Effector memory CD4-positive, alpha-beta T cell (primary cell): ENCODE data around the gene SLC3A2.
"Not testable (repeated sequence)": the region's sequence is repeated elsewhere in the genome, so short reads cannot be mapped to it uniquely, and the experiment has no call there.

ENCODE experiments used
- DNase-seq, 3 donors: peaks; one replicate each; pipeline ENCODE4 v3.0.0-alpha.2; 2020
- H3K27ac ChIP-seq: 2 replicates; pipeline ENCODE4 v1.7.0; 2013; ENCODE audit warnings: mild to moderate bottlenecking, low read length, moderate library complexity; ENCODE audit not compliant: insufficient read depth, poor library complexity, severe bottlenecking
- H3K27me3 ChIP-seq: replicated peaks from 2 replicates; pipeline ENCODE4 v1.7.0; 2013; ENCODE audit warnings: mild to moderate bottlenecking, low read length; ENCODE audit not compliant: insufficient read depth, control insufficient read depth, poor library complexity, severe bottlenecking
- H3K36me3 ChIP-seq: 2 replicates; pipeline ENCODE4 v1.7.0; 2013; ENCODE audit warnings: mild to moderate bottlenecking, low read length, moderate library complexity; ENCODE audit not compliant: control insufficient read depth, insufficient read depth
- H3K4me1 ChIP-seq: 2 replicates; pipeline ENCODE4 v1.7.0; 2013; ENCODE audit warnings: low read length, mild to moderate bottlenecking; ENCODE audit not compliant: control insufficient read depth, insufficient read depth, poor library complexity, severe bottlenecking
- H3K4me3 ChIP-seq: 2 replicates; pipeline ENCODE4 v1.7.0; 2013; ENCODE audit warnings: low read length, low read depth, mild to moderate bottlenecking; ENCODE audit not compliant: insufficient read depth, poor library complexity, severe bottlenecking
- H3K9me3 ChIP-seq: 2 replicates; pipeline ENCODE4 v1.7.0; 2013; ENCODE audit warnings: mild to moderate bottlenecking, low read length, moderate library complexity; ENCODE audit not compliant: control insufficient read depth
- total RNA-seq, 3 donors: gene quantifications; one replicate each; lab custom pipeline; 2026; lab: John Stamatoyannopoulos, UW

The SLC3A2 gene
- 186 to 307 (median 290) reads per million in 3 donors for total RNA-seq

DNA sequence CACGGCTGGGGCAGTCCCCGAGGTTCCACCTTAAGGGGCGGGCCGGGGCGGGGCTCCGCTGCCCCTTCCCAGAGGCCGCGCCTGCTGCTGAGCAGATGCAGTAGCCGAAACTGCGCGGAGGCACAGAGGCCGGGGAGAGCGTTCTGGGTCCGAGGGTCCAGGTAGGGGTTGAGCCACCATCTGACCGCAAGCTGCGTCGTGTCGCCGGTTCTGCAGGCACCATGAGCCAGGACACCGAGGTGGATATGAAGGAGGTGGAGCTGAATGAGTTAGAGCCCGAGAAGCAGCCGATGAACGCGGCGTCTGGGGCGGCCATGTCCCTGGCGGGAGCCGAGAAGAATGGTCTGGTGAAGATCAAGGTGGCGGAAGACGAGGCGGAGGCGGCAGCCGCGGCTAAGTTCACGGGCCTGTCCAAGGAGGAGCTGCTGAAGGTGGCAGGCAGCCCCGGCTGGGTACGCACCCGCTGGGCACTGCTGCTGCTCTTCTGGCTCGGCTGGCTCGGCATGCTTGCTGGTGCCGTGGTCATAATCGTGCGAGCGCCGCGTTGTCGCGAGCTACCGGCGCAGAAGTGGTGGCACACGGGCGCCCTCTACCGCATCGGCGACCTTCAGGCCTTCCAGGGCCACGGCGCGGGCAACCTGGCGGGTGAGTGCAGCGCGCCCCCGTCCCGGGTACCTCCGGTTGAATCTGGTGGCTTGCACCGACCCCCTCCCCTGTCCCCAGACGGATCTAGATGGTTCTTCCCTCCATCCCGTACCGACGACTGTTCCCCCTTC lies at the start of gene SLC3A2:
Gene SLC3A2, plus strand, starts transcription at position 94 of the 776 bp plus-strand sequence. Its CDS starts 128 bp downstream, at position 222.
- H3K36me3 ChIP-seq: peaks cover 32% of the 10 kb centered on the region
- peaks cover 29% of the 10 kb centered on the region for H3K4me1 ChIP-seq
- peak within 1 kb of the TSS; percentile 96 for H3K27ac ChIP-seq

GRCh38 chr11:62830904-62831519 lies 49.7 kb upstream of the SLC3A2 start:
- Histone ChIP-seq H3K27me3 (no peaks in the 10 kb centered on the region), H3K27ac (peak overlapping the region; percentile 97), H3K9me3 (no peaks in the 10 kb centered on the region), H3K4me1 (peaks cover 17% of the 10 kb centered on the region), H3K36me3 (peaks cover 36% of the 10 kb centered on the region), H3K4me3 (peak overlapping the region; percentile 88)
- DNase-seq: no peak

More for the DNA sequence above, at the start of gene SLC3A2:
- Histone ChIP-seq H3K27me3 (no peaks in the 10 kb centered on the region), H3K9me3 (no peaks in the 10 kb centered on the region), H3K4me3 (peak within 1 kb of the TSS; percentile 99)
- peak; percentile 77 to 79 (median 77) for DNase-seq

- peak within 1 kb of the TSS; percentile 88 for H3K4me3 ChIP-seq
- peaks cover 37% of the 10 kb centered on the region for H3K36me3 ChIP-seq
- H3K27ac ChIP-seq: peak within 1 kb of the TSS; percentile 97
- H3K4me1 ChIP-seq: peaks cover 17% of the 10 kb centered on the region
- no peaks in the 10 kb centered on the region for H3K27me3 ChIP-seq
- no peaks in the 10 kb centered on the region for H3K9me3 ChIP-seq
- peak; percentile 98 to 99 (median 99) for DNase-seq
Measured at GRCh38 chr11:62831520-62832335, 49.0 kb upstream of the SLC3A2 start, which contains the start of gene STX5. Gene STX5 (minus strand): TSS chr11:62832051. CDS start chr11:62831243, 808 bp downstream.

GRCh38 chr11:62832336-62833234 lies 48.1 kb upstream of the SLC3A2 start, which contains the start of gene TEX54:
Gene TEX54 (minus strand): TSS chr11:62832841.
- no peak for DNase-seq
- Histone ChIP-seq H3K27me3 (no peaks in the 10 kb centered on the region), H3K27ac (peak within 1 kb of the TSS; percentile 97), H3K4me1 (peaks cover 17% of the 10 kb centered on the region), H3K36me3 (peaks cover 29% of the 10 kb centered on the region), H3K4me3 (peak within 1 kb of the TSS; percentile 88), H3K9me3 (no peaks in the 10 kb centered on the region)

- H3K27me3 ChIP-seq: no peaks in the 10 kb centered on the region
- DNase-seq: no peak
- peaks cover 25% of the 10 kb centered on the region for H3K36me3 ChIP-seq
- no peak overlapping the region for H3K27ac ChIP-seq
- H3K4me1 ChIP-seq: peaks cover 15% of the 10 kb centered on the region
- H3K9me3 ChIP-seq: no peaks in the 10 kb centered on the region
- no peak overlapping the region for H3K4me3 ChIP-seq
Measured at GRCh38 chr11:62835336-62835735, 45.4 kb upstream of the SLC3A2 start.

DNA sequence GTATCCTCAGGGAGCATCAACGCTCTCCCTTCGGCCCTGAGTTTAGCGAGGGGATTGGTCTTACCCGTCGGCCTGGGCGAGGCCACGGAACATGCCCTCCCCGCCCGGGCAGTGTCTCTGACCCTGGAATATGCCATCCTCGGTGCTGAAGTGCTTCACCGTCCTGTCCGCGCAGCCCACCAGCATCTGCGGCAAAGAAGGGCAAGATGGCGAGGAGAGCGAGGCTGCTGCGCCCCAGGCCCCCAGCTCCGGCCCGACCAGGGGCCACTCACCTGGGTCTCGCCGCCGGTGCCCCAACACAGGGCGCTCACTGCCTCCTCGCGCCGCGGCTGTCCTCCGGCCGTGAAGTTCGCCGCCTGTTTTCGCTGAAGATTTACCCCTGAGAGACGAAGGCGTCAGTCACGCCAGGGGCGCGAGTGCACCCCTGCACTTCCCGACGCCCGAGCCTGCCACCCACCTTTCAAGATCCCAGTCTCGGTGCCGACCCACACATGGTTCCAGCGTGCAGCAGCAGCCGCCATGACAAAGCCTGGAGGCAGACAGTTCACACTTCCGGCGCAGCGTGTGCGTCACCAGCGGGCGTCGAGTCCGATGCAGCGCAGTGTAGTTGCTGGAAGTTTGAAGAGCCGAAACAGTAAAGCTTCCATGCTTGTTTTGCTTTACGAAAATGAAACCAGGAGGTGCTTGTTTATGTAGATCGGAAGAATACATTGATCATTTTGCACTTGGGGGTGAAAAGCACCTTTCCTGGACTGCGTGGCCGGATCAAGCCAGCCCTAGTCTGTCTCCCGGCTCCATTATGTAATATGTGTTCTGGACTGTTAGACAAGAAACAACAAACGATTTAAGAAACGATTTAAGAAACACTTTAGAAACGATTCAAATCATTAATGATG lies 41.4 kb upstream of the SLC3A2 start, which contains the start of gene WDR74:
Gene WDR74, minus strand, starts transcription at position 541 of the 896 bp plus-strand sequence. Its CDS starts 20 bp downstream, at position 521.
- Histone ChIP-seq H3K4me1 (peaks cover 21% of the 10 kb centered on the region), H3K27ac (peak within 1 kb of the TSS; percentile 99), H3K36me3 (peaks cover 20% of the 10 kb centered on the region), H3K4me3 (peak within 1 kb of the TSS; percentile 73), H3K9me3 (no peaks in the 10 kb centered on the region), H3K27me3 (no peaks in the 10 kb centered on the region)
- peak; percentile 80 to 88 (median 85) for DNase-seq

DNA sequence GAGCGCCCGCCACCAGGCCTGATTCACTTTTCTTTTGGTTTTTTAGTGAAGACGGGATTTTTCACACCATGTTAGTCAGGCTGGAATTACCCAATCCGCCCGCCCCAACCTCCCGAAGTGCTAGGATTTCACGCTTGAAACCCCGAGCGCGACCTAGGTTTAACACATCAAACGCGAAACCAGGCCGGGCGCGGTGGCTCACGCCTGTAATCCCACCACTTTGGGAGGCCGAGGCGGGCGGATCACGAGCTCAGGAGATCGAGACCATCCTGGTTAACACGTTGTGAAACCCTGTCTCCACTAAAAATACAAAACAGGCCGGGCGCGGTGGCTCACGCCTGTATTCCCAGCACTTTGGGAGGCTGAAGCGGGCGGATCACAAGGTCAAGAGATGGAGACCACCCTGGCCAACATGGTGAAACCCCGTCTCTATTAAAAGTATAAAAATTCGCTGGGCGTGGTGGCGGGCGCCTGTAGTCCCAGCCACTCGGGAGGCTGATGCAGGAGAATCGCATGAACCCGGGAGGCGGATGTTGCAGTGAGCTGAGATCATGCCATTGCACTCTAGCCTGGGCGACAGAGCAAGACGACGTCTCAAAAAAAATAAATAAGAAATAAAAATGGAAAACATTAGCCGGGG lies 39.9 kb upstream of the SLC3A2 start:
- not testable (repeated sequence) for H3K27me3 ChIP-seq, H3K9me3 ChIP-seq, H3K36me3 ChIP-seq
- peak; percentile 75 to 82 (median 76) for DNase-seq
- Histone ChIP-seq H3K4me3 (peak overlapping the region; percentile 73), H3K4me1 (peaks cover 21% of the 10 kb centered on the region), H3K27ac (peak overlapping the region; percentile 99)
